HepG2 (cell line): ENCODE data around the gene EFCAB8. TPM values are rescaled to one million over a fixed set of nuclear protein-coding genes. Genes with fewer than 3 reads are reported as not detected.

ENCODE experiments used
- DPF2 ChIP-seq: sonication (generic); formaldehyde crosslinking; IDR thresholded peaks from 2 replicates; pipeline ENCODE4 v1.4.0; 2020; ENCODE audit warnings: mild to moderate bottlenecking, low read depth, missing genetic modification reagents, borderline replicate concordance
- E2F5 ChIP-seq: sonication (generic); formaldehyde crosslinking; conservative IDR thresholded peaks from 2 replicates; pipeline ENCODE4 v1.4.0; 2020; ENCODE audit warnings: missing genetic modification reagents
- FOXM1 ChIP-seq: sonication (generic); formaldehyde crosslinking; IDR thresholded peaks from 2 replicates; pipeline ENCODE4 v1.5.0; 2020; ENCODE audit warnings: missing genetic modification reagents
- KLF9 ChIP-seq: IDR thresholded peaks from 2 replicates; pipeline ENCODE4 v1.6.1; 2016; ENCODE audit warnings: low read depth
- PAXIP1 ChIP-seq: sonication (generic); formaldehyde crosslinking; conservative IDR thresholded peaks from 2 replicates; pipeline ENCODE4 v1.4.0; 2020; ENCODE audit warnings: mild to moderate bottlenecking, missing genetic modification reagents, moderate library complexity
- PPARG ChIP-seq: conservative IDR thresholded peaks from 2 replicates; pipeline ENCODE4 v1.6.1; 2016; ENCODE audit warnings: missing biosample characterization, missing genetic modification reagents
- THAP11 ChIP-seq: IDR thresholded peaks from 2 replicates; pipeline ENCODE4 v1.6.1; 2016; ENCODE audit warnings: missing biosample characterization, missing genetic modification reagents
- ZBTB4 ChIP-seq: sonication (generic); formaldehyde crosslinking; IDR thresholded peaks from 2 replicates; pipeline ENCODE4 v1.4.0; 2020; ENCODE audit warnings: missing genetic modification reagents, mild to moderate bottlenecking, borderline replicate concordance
- ZBTB44 ChIP-seq: sonication (generic); formaldehyde crosslinking; IDR thresholded peaks from 2 replicates; pipeline ENCODE4 v1.4.0; 2020; ENCODE audit warnings: missing genetic modification reagents
- ZFP36 ChIP-seq: fragments of 150-350 bp; IDR thresholded peaks from 2 replicates; pipeline ENCODE4 v1.6.1; 2018; ENCODE audit warnings: borderline replicate concordance, low read length, low read depth; ENCODE audit not compliant: partially characterized antibody
- ZNF280D ChIP-seq: sonication (generic); formaldehyde crosslinking; IDR thresholded peaks from 2 replicates; pipeline ENCODE4 v1.5.1; 2020; ENCODE audit warnings: mild to moderate bottlenecking, missing genetic modification reagents
- polyA plus RNA-seq, 8 experiments: library from polyadenylated mRNA; depleted of rRNA in 3 of 8; stranded (reverse) in 7 of 8; unstranded in 1 of 8; fragments of >200 nt; fragmentation: Illumina TruSeq in 4 of 8; extraction: Trizol in 4 of 8; gene quantifications; 2 replicates each; pipeline versions ENCODE4 v1.2.1 to v1.2.3, GENCODE V29; 2011 to 2016; ENCODE audit warnings: low read depth in 4 of 8, missing spikeins in 1 of 8, mixed read lengths in 1 of 8; ENCODE audit not compliant: insufficient read depth in 1 of 8
- total RNA-seq, 5 experiments: library from RNA; depleted of rRNA; stranded (reverse); fragments of >200 nt; fragmentation: Illumina TruSeq; extraction: Trizol; gene quantifications; 2 replicates each; pipeline ENCODE4 v1.2.3, GENCODE V29; 2016; ENCODE audit warnings: low read depth in 1 of 5
- TF ChIP-seq, protein P1 (sequence below): sonication (generic); formaldehyde crosslinking; IDR thresholded peaks from 2 replicates; pipeline ENCODE4 v1.4.0; 2020; ENCODE audit warnings: mild to moderate bottlenecking, missing genetic modification reagents, borderline replicate concordance

The EFCAB8 gene
- total and polyA plus RNA-seq, 2 of the 13 experiments (the other 11 are each of a cell fraction or from before 2014, with no cell fraction given) = 0.15 to 0.22 TPM

DNA sequence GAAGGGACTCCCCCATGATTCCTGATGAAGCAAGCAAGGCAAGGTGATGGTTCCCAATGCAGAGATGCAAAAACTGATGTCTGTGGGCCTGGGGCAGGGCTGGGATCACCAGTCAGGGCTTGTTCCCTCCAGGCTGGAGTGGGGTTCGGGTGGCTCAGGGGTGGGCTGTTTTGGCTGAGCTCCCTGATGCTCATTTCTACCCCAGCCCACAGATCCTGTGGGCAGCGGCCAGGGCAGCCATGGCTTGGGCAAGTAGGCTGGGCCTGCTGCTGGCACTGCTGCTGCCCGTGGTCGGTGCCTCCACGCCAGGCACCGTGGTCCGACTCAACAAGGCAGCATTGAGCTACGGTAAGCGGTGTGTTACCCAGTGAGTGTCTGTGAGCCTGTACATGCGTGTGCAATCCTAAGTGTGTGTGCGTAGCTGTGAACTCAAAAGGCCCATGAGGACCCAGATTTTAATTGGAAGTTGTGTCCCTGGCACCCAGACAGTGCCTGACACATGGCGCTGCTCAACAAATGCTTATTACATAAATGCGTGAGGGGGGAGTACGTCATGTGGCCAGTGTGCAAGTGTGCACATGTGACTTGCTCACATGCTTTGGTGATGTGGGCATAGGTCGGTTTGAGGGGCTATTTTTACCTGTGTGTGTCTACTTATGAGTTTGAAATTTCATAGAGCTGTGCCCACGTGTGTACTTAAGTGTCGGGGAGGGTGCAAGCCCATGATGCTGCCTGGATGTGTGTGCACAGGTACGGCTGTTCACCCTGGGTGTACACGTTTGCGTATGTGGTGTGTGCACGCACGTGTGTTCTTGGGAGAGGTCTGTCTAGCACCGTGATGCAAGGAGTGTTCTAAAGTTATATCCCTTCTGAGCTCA is 149.9 kb downstream of the EFCAB8 start (continued):
- TF ChIP-seq, protein P1, sequence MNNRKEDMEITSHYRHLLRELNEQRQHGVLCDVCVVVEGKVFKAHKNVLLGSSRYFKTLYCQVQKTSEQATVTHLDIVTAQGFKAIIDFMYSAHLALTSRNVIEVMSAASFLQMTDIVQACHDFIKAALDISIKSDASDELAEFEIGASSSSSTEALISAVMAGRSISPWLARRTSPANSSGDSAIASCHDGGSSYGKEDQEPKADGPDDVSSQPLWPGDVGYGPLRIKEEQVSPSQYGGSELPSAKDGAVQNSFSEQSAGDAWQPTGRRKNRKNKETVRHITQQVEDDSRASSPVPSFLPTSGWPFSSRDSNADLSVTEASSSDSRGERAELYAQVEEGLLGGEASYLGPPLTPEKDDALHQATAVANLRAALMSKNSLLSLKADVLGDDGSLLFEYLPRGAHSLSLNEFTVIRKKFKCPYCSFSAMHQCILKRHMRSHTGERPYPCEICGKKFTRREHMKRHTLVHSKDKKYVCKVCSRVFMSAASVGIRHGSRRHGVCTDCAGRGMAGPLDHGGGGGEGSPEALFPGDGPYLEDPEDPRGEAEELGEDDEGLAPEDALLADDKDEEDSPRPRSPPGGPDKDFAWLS = no peak
- no peak for TF ChIP-seq ZNF280D (CRISPR knock-in tag)
- TF ChIP-seq FOXM1 (CRISPR knock-in tag) = no peak
- peak; percentile 72; the same call in 1 of the 2 replicates for TF ChIP-seq KLF9 (CRISPR knock-in tag)
- no peak for TF ChIP-seq PPARG (CRISPR knock-in tag)
- TF ChIP-seq DPF2 (CRISPR knock-in tag) = peak; percentile 13; the same call in 1 of the 2 replicates
- no peak for TF ChIP-seq THAP11
- no peak for TF ChIP-seq E2F5 (CRISPR knock-in tag)
- no peak; the same call in 1 of the 2 replicates for TF ChIP-seq ZBTB4 (CRISPR knock-in tag)
- no peak for TF ChIP-seq ZBTB44 (CRISPR knock-in tag)
- TF ChIP-seq PAXIP1 (CRISPR knock-in tag) = no peak
- TF ChIP-seq ZFP36 = no peak
